OCI-LY1 (cell line): Measurements from ENCODE around the gene LEMD3.
A peak's percentile ranks its signal among the peaks of the same experiment; 100 is the strongest.

Experiments used
- H2AFZ ChIP-seq: fragments of 200-600 bp; sonication (generic), shearing (Covaris generic); 2 replicates; pipeline ENCODE4 v1.6.0; 2014; ENCODE audit warnings: antibody characterized with exemption, mild to moderate bottlenecking, low read length
- H3F3A ChIP-seq: fragments of 200-600 bp; sonication (generic), shearing (Covaris generic); 2 replicates; pipeline ENCODE4 v1.6.0; 2014; ENCODE audit warnings: mild to moderate bottlenecking, antibody characterized with exemption, low read length, moderate library complexity; ENCODE audit not compliant: insufficient read depth
- H3K27ac ChIP-seq: fragments of 200-600 bp; sonication (generic); 2 replicates; pipeline ENCODE4 v1.5.1; 2014; ENCODE audit warnings: low read length, mixed run types, mild to moderate bottlenecking, low read depth; ENCODE audit not compliant: poor library complexity, severe bottlenecking
- H3K27me3 ChIP-seq: fragments of 200-600 bp; sonication (generic); 2 replicates; pipeline ENCODE4 v1.6.0; 2014; ENCODE audit warnings: antibody characterized with exemption, mild to moderate bottlenecking, low read length, moderate library complexity; ENCODE audit not compliant: insufficient read depth
- H3K36me3 ChIP-seq: fragments of 200-600 bp; sonication (generic); 2 replicates; pipeline ENCODE4 v1.6.1; 2014; ENCODE audit warnings: mild to moderate bottlenecking, antibody characterized with exemption, low read length, moderate library complexity, mixed read lengths; ENCODE audit not compliant: insufficient read depth
- H3K4me1 ChIP-seq: fragments of 200-600 bp; sonication (generic); 2 replicates; pipeline ENCODE4 v1.5.1; 2014; ENCODE audit warnings: mild to moderate bottlenecking, low read length, moderate library complexity; ENCODE audit not compliant: insufficient read depth, severe bottlenecking
- H3K4me2 ChIP-seq: fragments of 200-600 bp; sonication (generic), shearing (Covaris generic); 2 replicates; pipeline ENCODE4 v1.6.1; 2014; ENCODE audit warnings: low read length
- H3K4me3 ChIP-seq: fragments of 200-600 bp; sonication (generic); 2 replicates; pipeline ENCODE4 v1.5.1; 2014; ENCODE audit warnings: low read length, low read depth, mild to moderate bottlenecking, mixed read lengths; ENCODE audit not compliant: poor library complexity, severe bottlenecking
- H3K79me2 ChIP-seq: fragments of 200-600 bp; shearing (Covaris generic); 2 replicates; pipeline ENCODE4 v1.6.1; 2016; ENCODE audit warnings: mixed run types, low read length, mixed read lengths; ENCODE audit not compliant: insufficient read depth
- H3K9ac ChIP-seq: fragments of 200-600 bp; sonication (generic), shearing (Covaris generic); 2 replicates; pipeline ENCODE4 v1.6.1; 2014; ENCODE audit warnings: mild to moderate bottlenecking, low read length, mixed read lengths
- H3K9me2 ChIP-seq: fragments of 200-600 bp; sonication (generic), shearing (Covaris generic); 2 replicates; pipeline ENCODE4 v1.6.1; 2014; ENCODE audit warnings: low read depth, mild to moderate bottlenecking, low read length, mixed read lengths
- H3K9me3 ChIP-seq: fragments of 200-600 bp; shearing (Covaris generic); 2 replicates; pipeline ENCODE4 v1.6.1; 2014; ENCODE audit warnings: low read length, mixed read lengths
- H4K20me1 ChIP-seq: fragments of 200-600 bp; sonication (generic), shearing (Covaris generic); 2 replicates; pipeline ENCODE4 v1.6.0; 2016; ENCODE audit warnings: mild to moderate bottlenecking, low read length; ENCODE audit not compliant: insufficient read depth
- CTCF ChIP-seq: fragments of 200-600 bp; sonication (generic), shearing (Covaris generic); IDR thresholded peaks from 2 replicates; pipeline ENCODE4 v1.5.1; 2017; ENCODE audit warnings: mild to moderate bottlenecking, antibody characterized with exemption, low read length, moderate library complexity, mixed read lengths
- EZH2 ChIP-seq: fragments of 200-600 bp; sonication (generic), shearing (Covaris generic); IDR thresholded peaks from 2 replicates; pipeline ENCODE4 v1.8.0; 2017; ENCODE audit warnings: borderline replicate concordance, mixed run types, mild to moderate bottlenecking, antibody characterized with exemption, low read length, moderate library complexity, mixed read lengths

The LEMD3 gene

GRCh38 chr12:65205886-65206285, 36.5 kb downstream of the LEMD3 start:
- peaks cover 51% of the 10 kb centered on the region for H3K4me1 ChIP-seq
- no peaks in the 10 kb centered on the region for H3K9me2 ChIP-seq
- peak overlapping the region; percentile 38 for H3K4me2 ChIP-seq
- 0 out of 2 replicates have a peak, but pooled peaks cover 4% of the 10 kb centered on the region for H3K36me3 ChIP-seq
- no peaks in the 10 kb centered on the region for H3K9me3 ChIP-seq
- no peaks in the 10 kb centered on the region for H3K27me3 ChIP-seq
- H4K20me1 ChIP-seq: no peaks in the 10 kb centered on the region
- 0 out of 2 replicates have a peak overlapping the region, but pooled peaks have one; percentile 3 for H3K9ac ChIP-seq
- no peak for TF ChIP-seq CTCF
- TF ChIP-seq EZH2: no peak
- H3K79me2 ChIP-seq: peaks cover 63% of the 10 kb centered on the region
- H3K27ac ChIP-seq: peak overlapping the region; percentile 80
- H2AFZ ChIP-seq: no peak overlapping the region
- H3F3A ChIP-seq: no peaks in the 10 kb centered on the region
- H3K4me3 ChIP-seq: no peak overlapping the region

GRCh38 chr12:65208125-65208524, 38.7 kb downstream of the LEMD3 start:
- Histone ChIP-seq H3K27ac (no peak overlapping the region), H3K9ac (no peak overlapping the region), H3K4me2 (no peak overlapping the region)

GRCh38 chr12:65208964-65209654, 39.7 kb downstream of the LEMD3 start:
- TF ChIP-seq EZH2: no peak
- no peaks in the 10 kb centered on the region for H3K9me3 ChIP-seq
- no peaks in the 10 kb centered on the region for H3F3A ChIP-seq
- H3K36me3 ChIP-seq: peaks cover 7% of the 10 kb centered on the region; the same call in 1 of the 2 replicates
- no peaks in the 10 kb centered on the region for H4K20me1 ChIP-seq
- no peak overlapping the region for H2AFZ ChIP-seq
- H3K4me2 ChIP-seq: peak overlapping the region; percentile 3; the same call in 1 of the 2 replicates
- no peaks in the 10 kb centered on the region for H3K9me2 ChIP-seq
- H3K4me3 ChIP-seq: no peak overlapping the region
- H3K9ac ChIP-seq: no peak overlapping the region
- peak overlapping the region; percentile 30 for H3K27ac ChIP-seq
- no peaks in the 10 kb centered on the region for H3K27me3 ChIP-seq
- H3K4me1 ChIP-seq: peaks cover 51% of the 10 kb centered on the region
- peaks cover 36% of the 10 kb centered on the region; the same call in 1 of the 2 replicates for H3K79me2 ChIP-seq

More at GRCh38 chr12:65208125-65208524, 38.7 kb downstream of the LEMD3 start:
- Histone ChIP-seq H3K4me3 (no peak overlapping the region), H3F3A (no peaks in the 10 kb centered on the region), H3K36me3 (peaks cover 7% of the 10 kb centered on the region; the same call in 1 of the 2 replicates), H2AFZ (no peak overlapping the region), H3K79me2 (peaks cover 45% of the 10 kb centered on the region), H4K20me1 (no peaks in the 10 kb centered on the region), H3K9me2 (no peaks in the 10 kb centered on the region), H3K27me3 (no peaks in the 10 kb centered on the region), H3K9me3 (no peaks in the 10 kb centered on the region), H3K4me1 (peaks cover 51% of the 10 kb centered on the region)
- no peak for TF ChIP-seq EZH2
- no peak for TF ChIP-seq CTCF
